HepG2 (cell line): Measurements from ENCODE around the gene ZNF8. TPM values are rescaled to one million over a fixed set of nuclear protein-coding genes. Genes with fewer than 3 reads are reported as not detected.

ENCODE experiments used
- AHDC1 ChIP-seq: sonication (generic); formaldehyde crosslinking; IDR thresholded peaks from 2 replicates; pipeline ENCODE4 v1.5.1; 2020; ENCODE audit warnings: mild to moderate bottlenecking, missing genetic modification reagents, borderline replicate concordance
- BATF2 ChIP-seq: sonication (generic); formaldehyde crosslinking; IDR thresholded peaks from 2 replicates; pipeline ENCODE4 v1.8.0; 2022; ENCODE audit warnings: mild to moderate bottlenecking, missing genetic modification reagents, moderate library complexity
- BRCA1 ChIP-seq: sonication (generic); formaldehyde crosslinking; IDR thresholded peaks from 2 replicates; pipeline ENCODE4 v1.4.0; 2020; ENCODE audit warnings: missing genetic modification reagents
- CREB1 ChIP-seq, 2 experiments: fragments of 450-650 bp in 1 of 2; IDR thresholded peaks; 2 replicates each; pipeline ENCODE4 v1.6.1; 2016 to 2017; ENCODE audit warnings: control low read depth in 1 of 2, mild to moderate bottlenecking in 1 of 2, missing compliant biosample characterization in 1 of 2, missing genetic modification characterization in 1 of 2
- DMAP1 ChIP-seq: IDR thresholded peaks from 2 replicates; pipeline ENCODE4 v1.6.1; 2016
- GPBP1L1 ChIP-seq: sonication (generic); formaldehyde crosslinking; IDR thresholded peaks from 2 replicates; pipeline ENCODE4 v1.5.0; 2020; ENCODE audit warnings: mild to moderate bottlenecking, missing genetic modification reagents
- NRL ChIP-seq: sonication (generic); formaldehyde crosslinking; IDR thresholded peaks from 2 replicates; pipeline ENCODE4 v1.5.0; 2020; ENCODE audit warnings: missing genetic modification reagents, mild to moderate bottlenecking, moderate library complexity, borderline replicate concordance
- PAX8 ChIP-seq: sonication (generic); formaldehyde crosslinking; IDR thresholded peaks from 2 replicates; pipeline ENCODE4 v1.8.0; 2022; ENCODE audit warnings: mild to moderate bottlenecking, missing genetic modification reagents, borderline replicate concordance
- SIX1 ChIP-seq: sonication (generic); formaldehyde crosslinking; IDR thresholded peaks from 2 replicates; pipeline ENCODE4 v1.4.0; 2020; ENCODE audit warnings: missing genetic modification reagents, borderline replicate concordance
- SKI ChIP-seq: fragments of 450-650 bp; IDR thresholded peaks from one replicate; pipeline ENCODE4 v1.6.1; 2018; ENCODE audit warnings: mild to moderate bottlenecking; ENCODE audit not compliant: partially characterized antibody
- TFDP2 ChIP-seq: sonication (generic); formaldehyde crosslinking; IDR thresholded peaks from 2 replicates; pipeline ENCODE4 v1.4.0; 2020; ENCODE audit warnings: missing genetic modification reagents
- ZBTB49 ChIP-seq: sonication (generic); formaldehyde crosslinking; IDR thresholded peaks from 2 replicates; pipeline ENCODE4 v1.4.0; 2020; ENCODE audit warnings: missing genetic modification reagents, borderline replicate concordance
- ZBTB7B ChIP-seq: sonication (generic); formaldehyde crosslinking; IDR thresholded peaks from 2 replicates; pipeline ENCODE4 v1.4.0; 2020; ENCODE audit warnings: missing genetic modification reagents
- ZFP36L2 ChIP-seq: sonication (generic); formaldehyde crosslinking; IDR thresholded peaks from 2 replicates; pipeline ENCODE4 v1.4.0; 2020; ENCODE audit warnings: missing genetic modification reagents
- ZNF543 ChIP-seq: sonication (generic); formaldehyde crosslinking; IDR thresholded peaks from 2 replicates; pipeline ENCODE4 v1.4.0; 2020; ENCODE audit warnings: mild to moderate bottlenecking, missing genetic modification reagents
- ZNF589 ChIP-seq: sonication (generic); formaldehyde crosslinking; conservative IDR thresholded peaks from 2 replicates; pipeline ENCODE4 v1.8.0; 2022; ENCODE audit warnings: mild to moderate bottlenecking, moderate library complexity, missing genetic modification reagents
- ZNF782 ChIP-seq: sonication (generic); formaldehyde crosslinking; IDR thresholded peaks from 2 replicates; pipeline ENCODE4 v1.4.0; 2020; ENCODE audit warnings: missing genetic modification reagents, mild to moderate bottlenecking, borderline replicate concordance
- polyA plus RNA-seq, 8 experiments: library from polyadenylated mRNA; depleted of rRNA in 3 of 8; stranded (reverse) in 7 of 8; unstranded in 1 of 8; fragments of >200 nt; fragmentation: Illumina TruSeq in 4 of 8; extraction: Trizol in 4 of 8; gene quantifications; 2 replicates each; pipeline versions ENCODE4 v1.2.1 to v1.2.3, GENCODE V29; 2011 to 2016; ENCODE audit warnings: low read depth in 4 of 8, missing spikeins in 1 of 8, mixed read lengths in 1 of 8; ENCODE audit not compliant: insufficient read depth in 1 of 8
- total RNA-seq, 5 experiments: library from RNA; depleted of rRNA; stranded (reverse); fragments of >200 nt; fragmentation: Illumina TruSeq; extraction: Trizol; gene quantifications; 2 replicates each; pipeline ENCODE4 v1.2.3, GENCODE V29; 2016; ENCODE audit warnings: low read depth in 1 of 5

Gene ZNF8
- total and polyA plus RNA-seq, 2 of the 13 experiments (the other 11 are each of a cell fraction or from before 2014, with no cell fraction given) = 3.1 to 3.3 TPM

GRCh38 chr19:58278541-58279041, at the start of gene ZNF8 (continued):
- TF ChIP-seq ZNF543 (CRISPR knock-in tag) (peak; percentile 58), GPBP1L1 (CRISPR knock-in tag) (no peak), ZBTB7B (CRISPR knock-in tag) (0 out of 2 replicates have a peak, but pooled peaks have one; percentile 57), CREB1 (IDR thresholded peaks at IDR 0.05) (peak; percentile 77), CREB1 (CRISPR knock-in tag; IDR thresholded peaks at IDR 0.05) (peak; percentile 81), ZBTB49 (CRISPR knock-in tag) (no peak), DMAP1 (CRISPR knock-in tag) (0 out of 2 replicates have a peak, but pooled peaks have one; percentile 78), ZFP36L2 (CRISPR knock-in tag) (no peak), ZNF782 (0 out of 2 replicates have a peak, but pooled peaks have one; percentile 38), BATF2 (no peak), AHDC1 (CRISPR knock-in tag) (peak; percentile 48; the same call in 1 of the 2 replicates), ZNF589 (CRISPR knock-in tag) (no peak), SIX1 (CRISPR knock-in tag) (no peak), PAX8 (CRISPR knock-in tag) (no peak; the same call in 1 of the 2 replicates), BRCA1 (CRISPR knock-in tag) (no peak), TFDP2 (CRISPR knock-in tag) (peak; percentile 42; the same call in 1 of the 2 replicates), NRL (CRISPR knock-in tag) (no peak), SKI (peak; percentile 16)
